GM19099 (cell line): ENCODE data around the gene SMYD2.

Source experiments
- POLR2A ChIP-seq: IDR thresholded peaks from 3 replicates; pipeline ENCODE4 v1.6.1; 2011; ENCODE audit warnings: low read depth; ENCODE audit not compliant: insufficient read length; ENCODE audit errors: extremely low read depth

Gene SMYD2

GRCh38 chr1:214349781-214350180 is 68.8 kb downstream of the SMYD2 start:
- no peak for TF ChIP-seq POLR2A

- no peak for TF ChIP-seq POLR2A
Observed at GRCh38 chr1:214351551-214352277, 70.8 kb downstream of the SMYD2 start.

GRCh38 chr1:214352838-214353237 is 71.9 kb downstream of the SMYD2 start:
- TF ChIP-seq POLR2A = no peak

GRCh38 chr1:214354440-214355148 is 73.6 kb downstream of the SMYD2 start:
- TF ChIP-seq POLR2A = no peak

GRCh38 chr1:214360116-214360515 is 79.2 kb downstream of the SMYD2 start:
- TF ChIP-seq POLR2A = no peak

GRCh38 chr1:214360525-214361164 is 79.7 kb downstream of the SMYD2 start:
- TF ChIP-seq POLR2A = no peak

GRCh38 chr1:214361636-214362035 is 80.7 kb downstream of the SMYD2 start:
- no peak for TF ChIP-seq POLR2A

GRCh38 chr1:214362188-214362882 is 81.4 kb downstream of the SMYD2 start:
- no peak for TF ChIP-seq POLR2A

- no peak for TF ChIP-seq POLR2A
Observed at GRCh38 chr1:214363386-214363785, 82.4 kb downstream of the SMYD2 start.

GRCh38 chr1:214364386-214364785 is 83.4 kb downstream of the SMYD2 start:
- no peak for TF ChIP-seq POLR2A

GRCh38 chr1:214364786-214365295 is 83.9 kb downstream of the SMYD2 start:
- no peak for TF ChIP-seq POLR2A

GRCh38 chr1:214367841-214368240 is 86.9 kb downstream of the SMYD2 start:
- TF ChIP-seq POLR2A = no peak

GRCh38 chr1:214369364-214369763 is 88.4 kb downstream of the SMYD2 start:
- no peak for TF ChIP-seq POLR2A

- TF ChIP-seq POLR2A = no peak
Observed at GRCh38 chr1:214370615-214371014, 89.7 kb downstream of the SMYD2 start.

GRCh38 chr1:214372092-214372491 is 91.1 kb downstream of the SMYD2 start:
- no peak for TF ChIP-seq POLR2A

GRCh38 chr1:214377485-214377884 is 96.5 kb downstream of the SMYD2 start:
- no peak for TF ChIP-seq POLR2A

- no peak for TF ChIP-seq POLR2A
Observed at GRCh38 chr1:214377886-214378285, 96.9 kb downstream of the SMYD2 start.
